Body of pancreas (tissue), 4 donors: ENCODE data around the gene PFKFB4. TPM values are rescaled to one million over a fixed set of nuclear protein-coding genes. Genes with fewer than 3 reads are reported as not detected.

ENCODE experiments used
- ATAC-seq: fragments of 150-250 bp; one replicate; pipeline ENCODE4 v1.9.1; 2016
- DNase-seq, 4 donors: peaks; one replicate each; pipeline ENCODE4 v3.0.0-alpha.2; 2019
- H3K27ac ChIP-seq, 4 donors: fragments of 200-600 bp; sonication (generic); 1 replicate in 3 of 4; 2 replicates in 1 of 4; pipeline versions ENCODE4 v1.5.1 to v1.6.1; 2016 to 2019; ENCODE audit warnings: mild to moderate bottlenecking in 1 of 4, mixed read lengths in 1 of 4, moderate library complexity in 1 of 4
- H3K27me3 ChIP-seq, 2 donors: fragments of 200-600 bp; sonication (generic); one replicate each; pipeline ENCODE4 v1.6.0; 2016; ENCODE audit warnings: mild to moderate bottlenecking in 1 of 2
- H3K36me3 ChIP-seq, 2 donors: fragments of 200-600 bp; sonication (generic); replicated peaks in 1 of 2; 2 replicates each; pipeline ENCODE4 v1.5.1; 2016; ENCODE audit warnings: low read depth in 2 of 2; ENCODE audit not compliant: insufficient read depth in 1 of 2
- H3K4me1 ChIP-seq: fragments of 200-600 bp; sonication (generic); one replicate; pipeline ENCODE4 v1.6.0; 2016
- H3K4me3 ChIP-seq, 2 donors: fragments of 200-600 bp; sonication (generic); 1 replicate in 1 of 2; 2 replicates in 1 of 2; pipeline ENCODE4 v1.5.1; 2016 to 2019
- H3K9me3 ChIP-seq, 3 donors: fragments of 200-600 bp; sonication (generic); 1 replicate in 2 of 3; 2 replicates in 1 of 3; pipeline ENCODE4 v1.5.1; 2016
- CTCF ChIP-seq, 7 experiments: fragments of 450-650 bp in 4 of 7; fragments of 200-600 bp in 3 of 7; sonication (generic) in 3 of 7; IDR thresholded peaks; one replicate each; pipeline ENCODE4 v1.5.1; 2016 to 2019; ENCODE audit warnings: antibody characterized with exemption in 7 of 7
- POLR2A ChIP-seq, 3 donors: fragments of 450-650 bp; IDR thresholded peaks; one replicate each; pipeline ENCODE4 v1.6.1; 2016; ENCODE audit warnings: antibody characterized with exemption in 3 of 3, mild to moderate bottlenecking in 2 of 3
- WGBS, 2 donors: methylation state at CpG; one replicate each; pipeline ENCODE4 v1.1.5; 2017; 5-methylcytosine and 5-hydroxymethylcytosine counted together
- intact Hi-C: fragments of 100-400 bp; cut with DNase I; formaldehyde crosslinking; loops from one replicate; pipeline ENCODE4 v1.15.1; 2023
- microRNA counts, 2 donors: library from miRNA; unstranded; fragments of <30 nt; microRNA quantifications; one replicate each; lab custom pipeline; 2017
- microRNA-seq, 2 donors: library from miRNA; unstranded; fragments of <30 nt; microRNA quantifications; one replicate each; pipeline ENCODE4, GENCODE V29; 2016; ENCODE audit warnings: borderline number of aligned reads in 2 of 2, borderline replicate concordance in 2 of 2
- small RNA-seq: library from RNA; depleted of rRNA; stranded (forward); fragments of <200 nt; gene quantifications from one replicate; pipeline ENCODE3, GENCODE V24; 2016
- total RNA-seq, 2 donors: library from RNA; depleted of rRNA; stranded (reverse); fragments of >200 nt; gene quantifications; one replicate each; pipeline ENCODE4 v1.1.0, GENCODE V29; 2016

Gene PFKFB4
- total RNA-seq, 2 donors from 2014 or later, result 8.9 to 11.4 TPM

DNA sequence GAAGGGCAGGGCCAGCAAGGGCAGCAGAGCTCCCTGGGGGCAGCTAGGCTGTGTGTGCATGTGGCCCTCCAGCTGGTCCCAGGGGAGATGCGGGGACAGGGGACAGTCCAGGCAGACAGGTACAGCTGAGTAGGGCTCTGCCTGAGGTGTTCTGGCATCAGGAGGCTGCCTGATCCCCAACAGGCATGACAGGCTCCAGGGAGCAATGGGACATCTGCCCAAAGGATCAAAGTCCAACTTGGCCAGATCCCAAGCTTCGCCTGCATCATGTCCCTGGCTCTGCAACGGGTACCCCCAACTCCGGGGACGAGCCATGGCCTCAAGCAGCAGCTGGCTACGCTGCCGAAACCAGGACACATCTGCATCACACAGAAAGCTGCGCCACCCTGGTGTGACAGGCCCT, 88.3 kb downstream of the PFKFB4 start:
- DNase-seq (peak; percentile 67 to 80 (median 76)), ATAC-seq (no peak)
- TF ChIP-seq POLR2A (IDR thresholded peaks at IDR 0.05) (no peak), CTCF (IDR thresholded peaks at IDR 0.05) (no peak)
- Histone ChIP-seq H3K4me1 (peaks cover 73% of the 10 kb centered on the region), H3K27me3 (no peaks in the 10 kb centered on the region), H3K4me3 (no peak overlapping the region), H3K9me3 (no peaks in the 10 kb centered on the region), H3K36me3 (peaks cover 0 to 2% of the 10 kb centered on the region in 2 donors), H3K27ac (peak overlapping the region; percentile 98 to 100 (median 99))
- WGBS, 2 donors, result 36 to 57% methylated on average over 2 to 8 of the region's 8 CpGs
- intact Hi-C loops, result no loop called here

MicroRNA genes within 50 kb of the gene (microRNA counts, 767-probe panel; counts per million panel counts)
- microRNA hsa-miR-711 (lab: Ali Mortazavi, UCI), result 0 to 736 counts per million in 2 donors

Small RNA genes within 50 kb of the gene (microRNA-seq; reads per million reads assigned to microRNA genes)
- gene MIR6823 (0 reads per million in 2 donors), gene MIR711 (0 reads per million in 2 donors)

Small RNA genes within 50 kb of the gene (small RNA-seq; reads per million reads assigned to genes)
- not detected for gene MIR6823

Other genes starting within 250 kb of the PFKFB4 start
- gene SPINK8, start 223.1 kb downstream of the PFKFB4 start, total RNA-seq, result not detected
- gene FBXW12, start 184.6 kb downstream of the PFKFB4 start, total RNA-seq, result 10 to 100 TPM in 1 of 2 donors, 1 to 10 TPM in 1; 3.4 to 23.7 TPM
- gene PLXNB1, start 126.7 kb downstream of the PFKFB4 start, total RNA-seq, result 100 to 1,000 TPM; 118 to 311 TPM
- 1 to 10 TPM in 1 of 2 donors, under 1 TPM in 1; 0.33 to 2.6 TPM for gene CCDC51, start 116.7 kb downstream of the PFKFB4 start, total RNA-seq
- gene TMA7, start 116.5 kb downstream of the PFKFB4 start, total RNA-seq, result 100 to 1,000 TPM; 113 to 156 TPM
- 1 to 10 TPM; 2.6 to 4.3 TPM for gene ATRIP, start 110.1 kb downstream of the PFKFB4 start, total RNA-seq
- 10 to 100 TPM; 46.5 to 48.5 TPM for gene SHISA5, start 52.6 kb downstream of the PFKFB4 start, total RNA-seq
- not detected for gene UCN2, start 7.0 kb upstream of the PFKFB4 start, total RNA-seq
- 1 to 10 TPM in 1 of 2 donors, under 1 TPM in 1; 0.52 to 2.3 TPM for gene COL7A1, start 38.5 kb upstream of the PFKFB4 start, total RNA-seq
- gene UQCRC1, start 52.8 kb upstream of the PFKFB4 start, total RNA-seq, result 100 to 1,000 TPM in 1 of 2 donors, 10 to 100 TPM in 1; 92.9 to 161 TPM
- gene TMEM89, start 65.0 kb upstream of the PFKFB4 start, total RNA-seq, result not detected
- 10 to 100 TPM; 17.8 to 35.0 TPM for gene SLC26A6, start 78.7 kb upstream of the PFKFB4 start, total RNA-seq
- 1 to 10 TPM in 1 of 2 donors, under 1 TPM in 1; 0.66 to 2.6 TPM for gene CELSR3, start 106.1 kb upstream of the PFKFB4 start, total RNA-seq
- gene NCKIPSD, start 129.1 kb upstream of the PFKFB4 start, total RNA-seq, result 10 to 100 TPM; 16.6 to 22.1 TPM
- gene IP6K2, start 160.4 kb upstream of the PFKFB4 start, total RNA-seq, result 100 to 1,000 TPM in 1 of 2 donors, 10 to 100 TPM in 1; 67.5 to 138 TPM